ENCODE measurements around the gene PDIA5. TPM values are rescaled to one million over a fixed set of nuclear protein-coding genes. Genes with fewer than 3 reads are reported as not detected.

The PDIA5 gene
- total RNA-seq, 1 donor from 2014 or later = 28.5 TPM

- H3K4me1 Mint-ChIP-seq (ENCODE audit: unreplicated experiment) = no peaks in the 10 kb centered on the region
- H3K36me3 Mint-ChIP-seq = no peaks in the 10 kb centered on the region
- no peak for DNase-seq (ENCODE audit: extremely low spot score, unreplicated experiment)
- H3K27ac Mint-ChIP-seq = no peak overlapping the region
- peaks cover 25% of the 10 kb centered on the region for H3K27me3 Mint-ChIP-seq
- no peak for TF ChIP-seq CTCF (conservative IDR thresholded peaks at IDR 0.05)
- H3K4me3 Mint-ChIP-seq = no peak overlapping the region
- peaks cover 7% of the 10 kb centered on the region for H3K9me3 Mint-ChIP-seq
These were observed 21.7 kb upstream of the PDIA5 start for GRCh38 chr3:123044981-123045763.

- peaks cover 7% of the 10 kb centered on the region for H3K9me3 Mint-ChIP-seq
- DNase-seq (ENCODE audit: extremely low spot score, unreplicated experiment) = no peak
- H3K4me3 Mint-ChIP-seq = no peak overlapping the region
- peaks cover 22% of the 10 kb centered on the region for H3K27me3 Mint-ChIP-seq
- no peak for TF ChIP-seq CTCF (conservative IDR thresholded peaks at IDR 0.05)
- no peaks in the 10 kb centered on the region for H3K4me1 Mint-ChIP-seq (ENCODE audit: unreplicated experiment)
- H3K36me3 Mint-ChIP-seq = no peaks in the 10 kb centered on the region
- no peak overlapping the region for H3K27ac Mint-ChIP-seq
These were observed 20.4 kb upstream of the PDIA5 start for GRCh38 chr3:123046262-123047061.

GRCh38 chr3:123047062-123047319 lies 19.8 kb upstream of the PDIA5 start:
- no peaks in the 10 kb centered on the region for H3K36me3 Mint-ChIP-seq
- TF ChIP-seq CTCF (conservative IDR thresholded peaks at IDR 0.05) = no peak
- peaks cover 21% of the 10 kb centered on the region for H3K27me3 Mint-ChIP-seq
- no peaks in the 10 kb centered on the region for H3K4me1 Mint-ChIP-seq (ENCODE audit: unreplicated experiment)
- DNase-seq (ENCODE audit: extremely low spot score, unreplicated experiment) = no peak
- H3K27ac Mint-ChIP-seq = no peak overlapping the region
- peaks cover 7% of the 10 kb centered on the region for H3K9me3 Mint-ChIP-seq
- H3K4me3 Mint-ChIP-seq = no peak overlapping the region

GRCh38 chr3:123048480-123049237 lies 18.2 kb upstream of the PDIA5 start:
- H3K4me3 Mint-ChIP-seq = no peak overlapping the region
- no peaks in the 10 kb centered on the region for H3K4me1 Mint-ChIP-seq (ENCODE audit: unreplicated experiment)
- H3K27ac Mint-ChIP-seq = no peak overlapping the region
- H3K27me3 Mint-ChIP-seq = peaks cover 18% of the 10 kb centered on the region
- peaks cover 7% of the 10 kb centered on the region for H3K9me3 Mint-ChIP-seq
- no peaks in the 10 kb centered on the region for H3K36me3 Mint-ChIP-seq
- no peak for DNase-seq (ENCODE audit: extremely low spot score, unreplicated experiment)
- no peak for TF ChIP-seq CTCF (conservative IDR thresholded peaks at IDR 0.05)

- Mint-ChIP-seq H3K4me1 (ENCODE audit: unreplicated experiment) (no peaks in the 10 kb centered on the region), H3K27ac (no peak overlapping the region), H3K9me3 (peaks cover 7% of the 10 kb centered on the region), H3K4me3 (no peak overlapping the region), H3K27me3 (peaks cover 11% of the 10 kb centered on the region), H3K36me3 (no peaks in the 10 kb centered on the region)
- TF ChIP-seq CTCF (conservative IDR thresholded peaks at IDR 0.05) = no peak
- DNase-seq (ENCODE audit: extremely low spot score, unreplicated experiment) = no peak
These were observed 16.2 kb upstream of the PDIA5 start for GRCh38 chr3:123050666-123051065.

Data from type B pancreatic cell (in vitro differentiated cells).